HG03432 (cell line): ENCODE data around the gene GSG1L.

Experiments used
- ATAC-seq: cut with Tn5 transposase; IDR thresholded peaks from one replicate; pipeline ENCODE4 v1.9.1; 2021; ENCODE audit warnings: mild to moderate bottlenecking, moderate library complexity; ENCODE audit not compliant: unreplicated experiment

GSG1L gene

GRCh38 chr16:27779641-27780164 lies 283.8 kb downstream of the GSG1L start:
- no peak for ATAC-seq

DNA sequence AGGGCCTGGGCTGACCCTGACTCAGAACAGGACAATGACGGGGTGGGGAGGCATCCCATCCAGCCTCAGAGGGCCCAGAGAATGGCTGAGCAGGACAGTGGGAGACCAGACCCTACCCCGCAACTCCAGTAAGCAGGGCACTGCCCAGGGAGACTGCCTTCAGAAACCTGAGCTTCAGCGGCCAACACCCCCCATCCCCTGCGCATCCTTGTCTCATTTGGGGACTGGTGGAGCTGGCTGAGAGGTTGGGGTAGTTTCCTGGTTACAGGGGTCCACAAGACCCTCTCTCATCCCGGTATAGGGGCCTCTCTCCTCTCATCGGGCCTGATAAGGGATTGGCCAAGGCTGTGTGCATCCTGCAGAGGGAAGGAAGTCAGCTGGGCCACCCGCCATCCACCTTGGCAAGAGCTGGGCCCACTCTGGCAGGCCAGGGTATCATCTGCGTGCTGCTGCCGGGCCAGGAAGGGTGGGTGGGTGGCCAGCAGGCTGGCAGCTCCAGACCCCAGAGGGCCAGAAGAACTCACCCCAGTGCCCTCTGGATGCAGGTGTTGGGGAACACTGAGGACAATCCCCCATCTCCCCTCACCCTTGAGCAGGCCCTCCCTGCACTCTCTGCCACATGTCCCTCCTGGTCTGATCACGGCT lies 284.5 kb downstream of the GSG1L start:
- no peak for ATAC-seq

- no peak for ATAC-seq
These were observed 285.2 kb downstream of the GSG1L start for GRCh38 chr16:27778171-27778925.

- no peak for ATAC-seq
These were observed 286.0 kb downstream of the GSG1L start for GRCh38 chr16:27777527-27777926.

DNA sequence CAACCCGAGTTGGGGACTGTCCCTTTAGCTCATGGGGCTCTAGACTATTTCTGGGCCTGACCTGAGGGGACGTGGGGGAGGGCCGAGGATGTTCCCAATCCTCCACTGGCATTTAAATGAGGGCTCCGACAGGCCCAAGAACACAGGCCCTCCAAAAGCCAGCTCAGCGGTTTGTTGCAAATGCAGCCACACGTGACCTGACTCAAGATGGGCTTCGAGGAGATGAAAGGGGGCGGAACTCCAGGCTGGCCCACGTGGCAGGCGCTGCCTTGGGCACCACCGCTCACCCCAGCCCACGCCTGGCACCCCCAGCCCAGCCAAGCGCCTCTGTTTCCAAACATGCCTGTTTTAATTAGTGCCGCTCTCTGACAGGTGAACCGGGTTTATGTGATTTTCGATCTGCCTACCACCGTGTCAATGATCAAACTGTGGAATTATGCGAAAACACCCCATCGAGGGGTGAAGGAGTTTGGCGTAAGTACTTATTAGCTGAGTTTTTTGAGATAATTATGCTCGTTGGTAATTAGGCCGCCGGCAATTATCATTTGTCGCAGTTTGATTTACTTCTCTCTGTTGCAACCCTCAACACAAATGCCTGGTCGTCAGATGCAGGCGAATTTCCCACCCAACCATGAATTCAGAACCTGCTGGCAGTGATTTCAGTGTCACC lies 286.8 kb downstream of the GSG1L start:
- ATAC-seq = no peak

DNA sequence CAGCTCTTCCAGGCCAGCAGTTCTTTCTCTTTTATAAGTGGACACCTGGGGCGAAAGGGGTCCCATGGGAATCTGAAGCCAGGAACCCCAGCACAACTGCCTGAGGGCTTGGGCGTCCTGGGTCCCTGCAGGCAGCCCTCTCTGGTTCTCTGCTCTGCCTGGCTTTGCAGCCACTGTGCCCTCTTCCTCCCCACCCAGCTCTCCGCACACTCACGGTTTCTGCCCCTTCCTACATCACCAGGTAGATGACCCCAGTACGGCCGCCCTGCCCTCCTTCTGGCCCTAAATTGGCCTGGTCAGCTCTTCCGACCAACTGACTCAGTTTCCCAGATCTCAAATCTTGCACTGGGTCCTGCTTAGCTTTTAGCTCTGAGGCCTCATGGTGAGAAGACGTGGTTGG lies 288.3 kb downstream of the GSG1L start:
- ATAC-seq = no peak

DNA sequence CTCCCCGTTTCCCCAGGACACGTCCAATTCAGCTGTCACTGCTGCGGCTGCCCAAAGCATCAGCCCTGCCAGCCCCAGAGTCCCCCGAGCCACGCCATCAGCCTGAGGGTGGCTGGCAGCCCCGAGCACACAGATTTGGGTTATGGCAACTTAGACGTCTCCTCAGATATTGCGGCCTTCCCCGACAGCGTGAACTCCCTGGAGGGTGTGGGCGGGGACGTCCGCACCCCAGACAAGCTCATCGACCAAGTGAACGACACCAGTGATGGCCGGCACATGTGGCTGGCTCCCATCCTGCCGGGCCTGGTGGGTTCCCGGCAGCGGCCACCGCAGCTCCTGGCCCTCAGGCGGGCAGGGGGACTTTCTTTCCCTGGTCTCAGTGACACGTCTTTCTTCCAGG lies 288.7 kb downstream of the GSG1L start:
- no peak for ATAC-seq

DNA sequence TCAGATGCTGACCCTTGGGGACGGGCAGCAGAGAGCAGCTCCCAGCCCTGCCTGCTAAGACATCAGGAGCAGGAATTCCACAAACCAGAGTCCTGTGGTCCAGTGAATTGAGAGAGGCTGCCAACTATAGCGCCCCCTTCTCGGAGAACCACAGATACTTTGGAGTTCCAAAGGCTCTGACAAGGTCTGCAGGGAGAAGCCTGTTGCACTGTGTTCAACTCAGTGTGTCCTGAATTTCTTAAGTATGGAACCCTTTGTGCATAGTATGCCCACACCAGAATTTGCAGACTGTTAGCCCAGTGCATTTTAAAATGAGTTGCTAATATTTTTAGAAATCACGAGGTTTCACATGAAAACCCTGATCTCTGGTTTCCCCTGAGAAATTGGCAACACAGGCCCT lies 290.2 kb downstream of the GSG1L start:
- no peak for ATAC-seq

DNA sequence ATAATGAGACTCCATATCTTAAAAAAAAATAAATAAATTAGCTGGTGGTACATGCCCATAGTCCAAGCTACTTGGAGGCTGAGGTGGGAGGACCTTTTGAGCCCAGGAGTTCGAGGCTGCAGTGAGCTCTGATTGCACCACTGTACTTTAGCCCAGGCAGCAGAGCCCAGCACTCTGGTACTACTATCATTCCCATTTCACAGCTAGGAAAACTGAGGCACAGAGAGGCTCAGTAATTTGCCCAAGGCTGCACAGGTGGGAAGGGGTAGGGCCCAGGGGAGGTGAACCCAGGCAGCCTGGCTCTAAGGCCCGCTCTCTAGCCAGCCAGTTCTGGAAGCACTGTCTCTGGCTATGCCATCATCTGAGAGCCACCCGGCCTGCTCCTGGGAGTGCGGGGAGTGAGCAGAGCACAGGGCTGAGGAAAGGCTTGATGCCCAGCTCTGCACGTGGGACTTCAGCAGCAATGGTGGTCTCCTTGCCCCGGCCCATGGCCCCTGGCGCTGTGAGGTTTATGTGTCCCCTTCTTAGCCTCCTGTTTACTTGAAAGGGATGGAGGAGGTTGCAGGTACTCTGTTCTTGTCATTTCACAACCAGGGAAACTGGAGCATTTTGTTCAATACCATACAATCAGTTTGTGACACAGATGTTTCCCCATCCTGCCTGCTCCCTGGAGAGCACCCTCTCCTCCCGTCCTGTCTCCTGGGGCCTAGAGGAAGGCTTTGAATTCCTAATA lies 291.3 kb downstream of the GSG1L start:
- no peak for ATAC-seq

DNA sequence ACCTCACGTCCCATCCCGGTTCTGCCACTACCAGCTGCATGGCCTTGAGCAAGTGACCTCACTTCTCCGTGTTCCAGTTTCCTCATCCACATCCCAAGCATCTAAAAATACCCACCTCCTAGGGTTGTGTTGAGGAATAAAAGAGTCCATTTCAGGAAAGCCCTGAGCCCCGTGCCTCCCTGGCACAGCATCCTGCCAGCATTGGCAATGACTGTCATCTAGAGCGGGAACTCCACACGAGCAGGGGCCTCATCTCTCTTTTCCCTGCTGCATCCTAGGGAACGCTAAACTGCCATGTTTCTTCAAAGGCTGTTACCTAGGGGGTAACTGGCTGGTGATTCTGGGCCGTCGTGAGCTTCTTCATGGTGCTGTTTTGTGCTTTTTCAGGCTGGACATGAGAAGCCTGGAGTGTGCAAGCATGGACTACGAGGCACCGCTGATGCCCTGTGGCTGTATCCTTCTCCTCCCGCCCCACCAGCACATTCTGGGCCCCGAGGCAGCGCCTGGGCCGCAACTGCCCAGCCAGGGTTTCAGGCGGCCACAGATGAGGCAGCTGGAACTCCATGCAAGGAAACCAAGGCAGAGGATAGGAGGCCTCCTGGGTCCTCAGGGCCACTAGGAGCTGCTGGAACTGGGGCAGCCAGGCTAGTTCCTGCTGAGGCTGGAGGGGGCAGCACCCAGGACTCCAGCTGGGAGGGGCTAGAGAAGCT lies 292.2 kb downstream of the GSG1L start:
- no peak for ATAC-seq

GRCh38 chr16:27770271-27771196 lies 293.0 kb downstream of the GSG1L start:
- no peak for ATAC-seq

DNA sequence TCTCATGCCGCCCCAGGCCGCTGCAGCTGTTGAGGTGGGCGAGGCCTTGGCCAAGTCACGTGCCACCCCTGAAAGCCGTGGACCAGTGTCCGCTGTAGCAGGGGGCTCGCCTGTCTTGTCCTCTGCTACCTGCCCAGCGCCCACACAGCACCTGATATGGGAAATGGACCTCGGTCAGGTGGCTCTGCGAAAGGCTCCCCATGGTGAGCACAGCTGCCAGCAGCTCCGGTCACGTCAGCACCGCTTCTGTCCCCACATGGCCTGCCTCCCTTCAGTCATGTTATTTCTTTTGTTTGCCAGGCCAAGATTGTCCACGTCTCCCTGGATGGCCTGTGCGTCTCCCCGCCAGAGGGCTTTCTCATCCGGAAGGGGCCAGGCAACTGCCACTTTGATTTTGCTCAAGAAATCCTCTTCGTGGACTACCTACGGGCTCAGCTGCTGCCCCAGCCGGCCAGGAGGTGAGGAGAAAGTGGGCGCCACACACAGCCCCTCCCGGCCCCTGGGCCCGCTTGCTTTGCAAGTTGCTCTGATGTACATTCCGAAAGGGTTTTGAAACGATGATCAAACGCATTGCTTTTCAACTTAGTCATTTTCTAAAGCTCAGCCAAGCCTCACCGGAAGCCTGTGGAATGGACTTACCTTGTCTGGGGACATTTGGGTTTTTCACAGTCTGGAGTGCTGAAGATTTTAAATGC lies 293.8 kb downstream of the GSG1L start:
- no peak for ATAC-seq

- no peak for ATAC-seq
These were observed 294.8 kb downstream of the GSG1L start for GRCh38 chr16:27768651-27769272.

DNA sequence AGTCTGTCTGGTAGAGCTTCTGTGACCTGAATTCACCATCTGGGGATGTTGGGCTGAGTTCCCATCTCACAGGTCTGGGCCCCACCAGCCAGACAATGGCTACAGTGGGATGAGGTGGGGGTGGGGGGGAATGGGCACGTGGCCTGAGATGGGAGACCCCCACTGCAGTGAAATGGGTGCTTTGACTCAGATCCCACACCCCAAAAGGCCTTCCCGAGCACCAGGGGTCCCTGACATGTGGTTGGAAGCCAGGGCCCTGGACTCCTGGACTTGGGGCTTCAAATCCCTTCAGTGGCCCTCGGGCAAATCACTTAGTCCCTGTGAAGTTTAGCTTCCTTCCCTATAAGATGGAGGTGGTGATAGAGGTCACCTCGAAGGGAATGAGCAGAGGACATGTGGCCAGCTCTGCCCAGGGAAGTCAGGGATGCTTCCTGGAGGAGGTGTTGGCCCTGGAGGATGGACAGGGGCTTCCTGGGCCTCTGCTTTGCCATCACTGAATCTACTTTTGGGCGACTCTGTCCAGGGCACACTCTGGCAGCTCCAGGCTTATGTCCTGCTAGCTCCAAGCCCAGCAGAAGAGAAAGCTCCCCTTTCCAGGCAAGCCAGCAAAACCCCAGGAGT lies 295.4 kb downstream of the GSG1L start:
- ATAC-seq = no peak

- ATAC-seq = no peak
These were observed 296.4 kb downstream of the GSG1L start for GRCh38 chr16:27767081-27767480.

GRCh38 chr16:27766236-27766925 lies 297.1 kb downstream of the GSG1L start:
- no peak for ATAC-seq

DNA sequence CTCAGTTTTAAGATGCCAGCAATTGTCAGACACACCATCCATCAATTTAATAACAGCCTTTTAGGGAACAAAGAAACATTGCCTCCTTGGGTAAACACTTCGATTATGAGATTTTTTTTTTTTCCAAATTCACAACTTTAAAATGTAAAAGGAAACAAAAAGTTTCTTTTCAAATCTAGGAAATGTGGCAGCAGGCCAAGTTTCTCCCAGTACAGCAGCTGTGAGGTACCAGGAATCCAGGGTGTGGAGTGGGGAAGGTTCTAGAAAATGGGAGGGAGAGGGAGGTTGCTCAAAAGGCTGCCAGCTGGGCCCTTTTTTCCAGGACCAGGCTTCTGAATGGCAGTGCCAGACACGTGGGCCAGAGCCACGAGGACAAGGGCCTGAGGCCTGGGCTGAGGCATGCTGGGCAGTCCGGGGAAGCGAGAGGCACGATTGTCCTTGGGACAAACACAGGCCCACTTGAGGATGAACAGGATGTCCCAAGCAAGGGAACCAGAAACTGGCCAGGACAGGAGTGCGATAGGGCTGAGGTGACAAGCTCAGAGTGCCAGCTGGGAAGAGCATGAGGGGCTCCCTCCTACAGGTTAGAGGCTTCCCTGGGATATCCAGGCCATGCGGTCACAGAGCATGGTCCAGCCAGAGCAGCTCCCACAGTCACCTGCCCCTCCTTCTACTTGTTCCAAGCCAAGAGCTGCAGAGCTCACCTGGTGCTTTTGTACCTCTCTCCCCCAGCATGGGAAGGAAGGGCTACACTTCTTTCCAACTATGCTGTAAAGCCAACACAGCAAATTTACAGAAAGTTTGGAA lies 298.4 kb downstream of the GSG1L start:
- no peak for ATAC-seq
